Stimulated activated CD4-positive, alpha-beta T cell treated with anti-CD3 and anti-CD28 coated beads, Interleukin-1b, Interleukin-23, amount 100 ng/mL, for 24 hours (primary cell): Measurements from ENCODE around the gene CRYZL1.
"Not testable (repeated sequence)": the region's sequence is repeated elsewhere in the genome, so short reads cannot be mapped to it uniquely, and the experiment has no call there.

Experiments
- DNase-seq, 4 experiments: peaks; one replicate each; pipeline ENCODE4 v3.0.0-alpha.2; 2020; ENCODE audit warnings: low read depth in 4 of 4, low spot score in 1 of 4

Gene CRYZL1

DNA sequence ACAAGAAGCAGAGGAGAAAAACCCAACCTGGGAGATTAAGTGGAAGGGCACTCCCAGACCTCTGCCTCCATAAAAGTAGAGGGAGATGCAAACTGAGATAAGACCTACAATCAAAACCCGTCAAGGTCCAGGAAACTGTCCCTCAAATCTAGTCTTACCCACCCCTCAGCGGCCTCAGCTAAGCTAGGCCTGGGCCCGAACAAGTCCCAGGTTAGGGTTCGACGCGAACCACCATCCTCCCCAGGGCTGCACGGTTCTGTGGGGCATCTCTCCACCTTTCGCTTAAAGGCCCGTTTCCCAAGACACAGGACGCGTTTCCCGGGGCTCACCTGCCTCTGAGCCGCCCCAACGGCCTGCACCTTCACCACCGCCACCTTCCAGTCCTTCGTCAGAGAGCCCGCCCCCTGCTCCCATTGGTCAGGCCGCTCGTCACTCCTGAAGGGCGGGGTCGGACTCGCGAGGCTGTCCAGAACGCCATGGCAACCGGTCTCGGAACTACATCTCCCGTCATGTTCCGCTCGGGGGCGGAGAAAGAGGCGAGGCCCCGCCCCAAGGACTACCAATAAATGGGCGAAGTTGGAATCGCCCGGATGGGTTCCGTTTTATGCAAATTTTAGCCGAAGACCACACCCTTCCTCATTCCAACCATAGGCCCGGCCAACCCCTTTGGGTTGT is at the start of gene CRYZL1:
Gene CRYZL1, minus strand, starts transcription at position 390 of the 675 bp plus-strand sequence. CDS start 10,190 bp downstream, outside the sequence.
- peak; percentile 98 to 100 (median 100) for DNase-seq

DNA sequence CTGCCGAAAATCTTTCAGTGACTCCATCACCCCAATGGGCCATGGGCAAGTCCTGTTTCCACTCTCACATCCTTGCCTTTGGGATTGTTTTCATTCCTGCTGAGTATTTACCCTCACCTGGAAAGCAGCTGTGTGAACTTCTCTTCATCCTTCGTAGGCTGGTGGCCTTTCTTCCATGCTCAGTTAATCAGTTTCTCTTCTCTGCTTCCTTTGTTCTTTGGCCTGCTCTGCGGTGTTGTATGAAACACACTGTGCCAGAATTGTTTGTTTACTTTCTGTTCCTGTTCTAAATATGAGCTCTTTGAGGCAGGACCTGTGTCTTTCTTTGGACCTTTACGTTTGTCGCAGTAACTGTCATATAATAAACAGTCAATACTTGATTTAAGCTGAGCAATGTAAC is 49.3 kb upstream of the CRYZL1 start:
- DNase-seq, result no peak

DNA sequence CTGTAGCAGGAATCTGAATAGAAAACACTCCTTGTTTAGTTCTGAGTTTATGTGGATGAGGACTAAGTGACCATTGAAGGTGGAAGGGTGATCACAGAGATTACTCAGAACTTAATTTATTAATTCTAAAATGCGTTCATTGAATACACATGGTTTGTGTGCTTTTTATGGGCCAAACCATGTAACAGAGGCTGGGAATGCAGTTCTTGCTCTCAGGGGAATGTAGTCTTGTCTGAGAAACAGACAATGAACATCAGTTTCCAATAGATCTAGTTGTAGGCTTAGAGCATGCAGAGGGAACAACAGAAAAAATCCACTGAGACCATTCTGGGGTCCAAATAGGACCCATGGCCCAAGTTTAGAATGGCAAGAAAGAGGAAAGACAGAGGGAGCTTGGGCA is 46.8 kb upstream of the CRYZL1 start:
- DNase-seq, result no peak

DNA sequence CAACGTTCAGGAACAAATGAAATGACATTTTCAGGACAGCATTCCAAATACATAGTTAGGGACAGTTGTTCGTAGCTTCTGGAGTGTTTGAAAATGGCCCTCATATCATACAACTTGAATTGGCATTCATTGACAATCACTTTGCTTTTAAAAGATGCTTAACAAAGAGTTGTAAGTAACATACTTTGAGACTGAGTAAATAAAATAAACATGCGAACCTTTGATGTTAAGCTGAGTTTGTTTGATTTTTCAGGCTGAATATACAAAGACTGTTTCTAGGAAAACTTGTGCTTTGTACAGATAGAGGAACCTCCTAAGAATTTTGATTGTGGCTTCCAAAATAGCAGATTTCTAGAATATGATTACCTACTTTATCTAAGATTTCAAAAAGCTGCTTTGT is 46.1 kb upstream of the CRYZL1 start:
- no peak for DNase-seq

DNA sequence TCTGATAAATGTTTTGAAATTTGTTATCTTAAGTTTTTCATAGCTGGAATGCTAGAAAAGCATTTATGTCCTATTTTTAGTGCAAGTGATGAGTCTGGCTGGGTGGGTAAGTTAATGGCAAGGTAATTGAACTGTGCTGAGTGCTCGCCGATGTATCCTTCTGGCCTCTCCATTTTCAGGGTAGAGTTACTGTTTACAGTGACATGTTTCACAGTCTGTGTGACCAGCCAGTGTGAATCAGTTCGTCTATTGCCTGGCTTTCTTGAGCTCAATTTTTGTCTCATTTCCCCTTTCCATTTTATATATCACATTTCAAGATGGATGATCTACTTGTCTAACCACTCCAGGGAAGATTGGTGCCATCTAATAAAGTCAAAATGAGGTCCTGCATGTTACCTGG is 44.8 kb upstream of the CRYZL1 start:
- DNase-seq, result no peak

DNA sequence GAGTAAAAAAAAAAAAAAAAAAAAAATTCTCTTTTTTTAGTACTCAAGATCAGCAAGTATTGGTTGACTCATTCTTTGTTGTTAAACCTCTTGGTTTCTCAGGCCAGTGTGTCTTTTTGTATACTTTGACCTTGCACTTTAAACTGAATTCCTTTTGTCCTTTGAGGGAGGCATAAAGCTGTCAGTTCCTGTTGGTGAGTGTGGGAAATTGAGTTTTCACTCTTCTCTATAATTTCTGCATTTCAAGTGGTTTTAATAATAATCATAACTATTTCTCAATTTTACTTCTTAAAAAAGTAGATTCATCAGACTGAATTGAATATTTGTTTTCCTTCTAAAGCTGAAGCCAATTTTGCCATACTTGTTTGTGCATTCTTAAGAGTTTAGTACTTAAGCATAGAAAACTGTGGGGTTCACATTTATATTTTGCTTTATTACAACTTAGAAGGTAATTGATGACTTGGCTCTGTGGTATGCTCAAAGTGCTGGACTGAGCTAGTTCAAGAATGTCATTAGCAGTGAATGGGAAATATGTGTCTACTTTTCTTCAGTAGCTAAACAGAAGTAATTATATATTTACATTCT is 44.2 kb upstream of the CRYZL1 start:
- no peak for DNase-seq

DNA sequence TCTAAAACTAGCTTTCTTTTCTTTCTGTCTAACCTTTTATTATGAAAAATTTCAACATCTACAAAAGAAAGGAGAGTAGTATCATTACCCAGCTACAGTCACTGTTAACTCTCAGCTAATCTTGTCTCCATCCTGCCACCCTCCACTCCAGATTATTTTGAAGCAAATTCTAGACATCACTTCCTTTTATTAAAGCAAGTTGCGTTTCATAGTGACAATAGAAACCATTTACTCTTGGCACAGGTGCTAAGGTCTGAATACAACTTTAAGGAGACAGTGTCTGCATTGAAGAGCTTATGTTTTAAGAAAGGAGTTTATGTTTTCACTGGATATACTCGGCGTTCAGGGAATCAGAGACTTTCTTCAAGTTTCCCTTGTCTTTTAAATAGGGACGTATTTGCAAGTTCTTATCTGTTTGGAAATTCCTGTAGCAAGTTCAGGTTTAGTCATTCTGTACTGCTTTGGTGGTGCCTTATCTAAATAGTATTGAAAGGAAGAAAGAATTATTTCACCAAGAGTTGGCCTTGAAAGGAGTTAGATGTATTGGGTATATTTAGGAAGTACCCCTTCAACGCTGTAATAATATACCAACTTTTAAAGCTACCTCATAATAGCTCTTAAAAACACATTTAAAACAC is 43.5 kb upstream of the CRYZL1 start:
- DNase-seq, result no peak

DNA sequence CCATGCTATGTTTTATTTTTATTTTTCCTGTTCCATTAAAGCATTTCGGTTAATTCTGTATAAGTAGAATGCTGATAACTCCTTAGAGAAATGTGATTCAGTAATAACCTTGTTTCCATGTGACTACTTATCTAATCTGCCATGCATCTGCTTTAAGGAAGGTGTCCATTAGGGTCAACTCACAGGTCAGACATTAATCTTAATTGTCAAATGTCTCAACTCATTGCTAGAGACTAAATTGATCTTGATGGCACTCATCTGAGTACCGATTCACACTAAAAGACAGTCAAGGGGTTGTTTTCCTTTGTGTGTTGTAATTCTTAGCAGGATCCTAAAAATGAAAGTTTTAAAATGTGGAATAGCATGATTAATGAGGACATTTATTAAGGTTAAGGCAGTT is 42.5 kb upstream of the CRYZL1 start:
- DNase-seq, result no peak

DNA sequence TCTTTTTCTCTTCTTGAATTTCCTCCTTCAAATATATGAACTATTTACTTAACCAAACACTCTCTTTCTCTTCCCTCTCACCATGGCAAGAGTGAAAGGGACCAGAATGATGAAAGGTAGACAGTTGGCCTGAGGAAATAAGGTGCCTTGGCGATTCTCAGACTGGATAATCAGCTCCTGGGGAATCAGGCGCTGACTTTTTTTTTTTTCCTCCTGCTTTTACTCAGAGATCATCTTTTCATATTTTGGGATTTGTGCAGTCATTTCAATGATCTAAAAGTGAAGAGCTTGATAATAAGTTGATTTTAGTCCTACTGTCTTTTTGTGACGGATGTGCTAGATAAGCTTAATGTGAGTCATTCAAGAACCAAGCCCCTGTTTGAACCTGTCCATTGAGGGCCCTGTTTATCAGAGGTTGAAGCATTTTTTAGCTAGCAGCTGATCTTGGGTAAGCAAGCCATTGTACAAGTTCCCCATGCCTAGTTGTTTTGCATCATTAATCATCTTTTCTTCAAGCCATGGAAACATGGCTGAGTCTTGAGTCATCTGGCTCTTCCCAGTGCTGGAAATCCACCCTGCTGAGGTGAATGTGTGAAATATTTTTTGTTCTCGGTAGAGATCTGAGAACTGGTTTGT is 41.6 kb upstream of the CRYZL1 start:
- no peak for DNase-seq

DNA sequence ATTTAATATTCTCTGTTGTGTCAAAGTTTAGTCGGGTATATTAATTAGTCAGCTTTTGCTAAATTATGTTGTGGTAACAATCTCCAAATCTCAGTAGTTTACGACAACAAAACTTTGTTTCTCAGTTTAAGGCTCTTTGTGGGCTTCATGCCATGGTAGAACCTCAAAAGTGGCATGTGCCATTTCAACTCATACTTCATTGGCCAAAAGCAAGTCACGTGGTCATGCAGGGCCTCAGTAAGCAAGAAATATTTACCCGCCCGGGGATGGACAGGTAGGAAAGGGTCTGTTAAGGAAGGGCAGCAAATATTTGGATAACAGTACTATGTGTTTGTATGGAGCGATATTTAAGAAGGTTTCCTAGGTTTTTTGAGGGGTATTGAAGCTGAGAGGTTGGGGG is 39.3 kb upstream of the CRYZL1 start:
- no peak for DNase-seq

DNA sequence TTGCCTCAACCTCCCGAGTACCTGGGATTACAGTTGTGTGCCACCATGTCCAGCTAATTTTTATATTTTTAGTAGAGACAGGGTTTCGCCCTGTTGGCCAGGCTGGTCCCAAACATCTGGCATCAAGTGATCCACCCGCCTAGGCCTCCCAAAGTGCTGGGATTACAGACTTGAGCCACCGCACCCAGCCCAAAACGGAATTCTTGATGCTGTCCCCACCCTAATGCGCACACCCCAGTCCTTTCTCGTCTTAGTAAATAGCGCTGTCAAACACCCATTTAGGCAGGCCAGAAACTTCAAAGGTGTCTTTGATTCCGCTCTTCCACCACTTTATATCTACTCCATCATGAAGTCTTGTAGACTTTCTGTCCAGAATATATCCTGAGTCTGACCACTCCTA is 35.9 kb upstream of the CRYZL1 start:
- no peak for DNase-seq

DNA sequence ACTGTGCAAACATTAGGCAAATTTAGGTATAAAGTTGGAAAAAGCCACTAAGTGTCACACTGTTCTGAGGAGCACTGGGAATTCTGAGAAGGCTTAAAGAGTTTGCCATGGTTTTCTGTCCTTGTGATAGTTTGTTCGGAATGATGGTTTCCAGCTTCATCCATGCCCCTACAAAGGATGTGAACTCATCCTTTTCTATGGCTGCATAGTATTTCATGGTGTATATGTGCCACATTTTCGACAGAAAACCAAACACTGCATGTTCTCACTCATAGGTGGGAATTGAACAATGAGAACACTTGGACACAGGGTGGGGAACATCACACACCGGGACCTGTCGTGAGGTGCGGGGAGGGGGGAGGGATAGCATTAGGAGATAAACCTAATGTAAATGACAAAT is 35.1 kb upstream of the CRYZL1 start:
- DNase-seq, result not testable (repeated sequence)

DNA sequence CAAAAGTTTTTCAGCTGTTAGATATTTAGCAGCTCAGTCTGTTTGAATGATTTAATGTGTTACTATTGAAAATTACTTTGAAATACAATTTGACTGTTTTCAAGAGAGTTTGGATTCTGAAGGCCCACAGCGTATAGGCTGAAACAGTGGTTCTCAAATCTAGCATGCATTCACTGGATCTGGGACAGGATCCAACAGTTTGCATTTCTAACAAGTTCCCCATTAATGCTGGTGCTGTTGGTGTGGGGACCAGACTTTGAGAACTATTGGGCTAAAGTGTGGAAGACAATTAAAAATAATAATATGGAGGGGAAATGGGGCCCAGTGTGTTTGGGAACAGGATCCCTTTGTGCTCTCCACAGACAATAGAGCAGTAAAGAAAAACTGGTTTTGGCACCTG is 32.7 kb upstream of the CRYZL1 start:
- DNase-seq, result no peak

DNA sequence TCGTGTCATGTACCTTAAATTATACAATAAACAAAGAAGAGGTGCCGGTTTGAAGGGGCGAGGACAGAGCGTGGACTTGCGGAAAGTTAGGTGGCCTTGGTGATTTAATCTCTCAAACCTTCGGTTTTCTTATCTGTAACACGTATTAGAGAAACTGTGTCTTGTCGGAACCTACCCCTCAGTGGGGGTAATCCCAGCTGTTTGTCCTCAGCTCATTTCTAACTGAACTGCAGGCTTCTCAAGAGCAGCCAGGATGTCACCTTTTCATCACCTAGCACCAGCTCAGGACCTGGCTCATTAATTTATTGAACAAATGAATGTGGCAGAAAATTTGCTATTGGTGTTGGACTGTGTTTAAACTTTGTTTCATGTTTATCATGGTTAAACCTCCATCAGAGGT is 31.9 kb upstream of the CRYZL1 start:
- no peak for DNase-seq

DNA sequence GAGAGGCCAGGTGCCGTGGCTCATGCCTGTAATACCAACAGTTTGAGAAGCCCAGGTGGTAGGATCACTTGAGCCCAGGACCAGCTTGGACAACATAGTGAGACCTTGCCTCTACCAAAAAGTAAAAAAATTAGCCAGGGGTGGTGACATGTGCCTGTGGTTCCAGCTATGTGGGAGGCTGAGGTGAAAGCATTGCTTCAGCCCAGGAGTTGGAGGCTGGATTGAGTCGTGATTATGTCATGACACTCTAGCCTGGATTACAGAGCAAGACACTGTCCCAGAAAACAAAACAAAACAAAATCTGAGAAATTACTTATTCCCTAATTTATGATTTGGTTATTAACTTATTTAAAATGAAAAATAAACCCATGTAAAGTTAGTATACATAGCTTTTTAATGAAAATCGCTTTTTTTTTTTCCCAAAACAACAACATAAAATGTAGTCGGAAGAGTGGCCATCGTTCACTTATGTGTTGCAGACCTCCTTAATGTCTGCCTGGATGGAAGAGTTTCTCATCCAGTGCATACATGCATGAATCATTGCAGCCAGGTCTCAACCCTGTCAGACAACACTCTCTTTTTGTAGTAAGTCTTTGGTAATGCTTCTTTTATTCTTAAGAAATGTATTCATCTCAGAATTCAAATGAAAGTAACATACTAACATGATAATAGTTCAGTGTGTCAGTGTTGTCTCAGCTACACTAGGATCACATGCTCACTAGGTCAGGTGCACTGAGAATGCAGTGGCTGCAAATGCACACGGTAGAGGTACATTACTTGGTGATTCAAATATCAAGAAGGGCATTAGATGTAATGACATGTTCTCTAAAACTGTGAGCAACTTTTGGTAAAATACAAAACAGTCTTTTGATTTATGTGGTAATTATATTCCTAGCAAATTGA is 28.8 kb upstream of the CRYZL1 start:
- DNase-seq, result no peak

DNA sequence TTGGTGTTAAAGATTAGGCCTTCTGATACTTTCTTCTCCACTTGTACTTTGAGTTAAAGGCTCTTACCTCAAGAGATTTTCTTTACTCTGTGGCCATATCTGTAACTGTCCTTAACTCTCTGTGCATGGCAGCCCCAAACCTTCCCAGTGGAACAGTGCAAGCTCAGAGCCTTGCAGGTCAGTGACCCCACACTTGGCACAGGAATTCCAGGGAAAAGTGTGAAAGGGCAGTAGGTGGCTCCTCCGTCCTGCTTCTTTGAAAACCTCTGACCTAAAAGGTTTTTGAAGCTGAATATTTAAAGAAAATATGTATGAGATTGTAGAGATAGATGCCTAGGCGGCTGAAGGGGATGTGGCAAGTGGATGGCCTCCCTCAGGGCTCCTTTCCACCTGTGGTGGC is 27.1 kb upstream of the CRYZL1 start:
- no peak for DNase-seq

DNA sequence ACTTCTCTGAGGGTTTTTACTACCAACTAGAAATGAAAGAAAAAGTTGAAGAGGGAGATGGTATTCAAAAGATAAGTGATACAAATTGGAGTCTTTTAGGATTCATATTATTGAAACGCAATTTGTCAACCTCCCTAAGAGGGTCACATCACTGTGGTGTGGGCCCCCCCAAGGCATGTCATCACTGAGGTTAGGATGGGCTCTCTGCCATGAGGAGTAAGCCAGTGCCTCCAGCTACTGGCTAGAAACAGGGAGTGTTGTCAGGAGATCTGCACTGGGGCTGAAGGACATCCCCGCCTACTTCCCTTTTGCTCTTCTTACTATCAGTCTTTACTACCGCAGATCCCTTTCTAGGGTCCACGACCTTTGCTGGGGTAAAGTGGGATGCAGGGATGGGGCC is 26.6 kb upstream of the CRYZL1 start:
- no peak for DNase-seq

DNA sequence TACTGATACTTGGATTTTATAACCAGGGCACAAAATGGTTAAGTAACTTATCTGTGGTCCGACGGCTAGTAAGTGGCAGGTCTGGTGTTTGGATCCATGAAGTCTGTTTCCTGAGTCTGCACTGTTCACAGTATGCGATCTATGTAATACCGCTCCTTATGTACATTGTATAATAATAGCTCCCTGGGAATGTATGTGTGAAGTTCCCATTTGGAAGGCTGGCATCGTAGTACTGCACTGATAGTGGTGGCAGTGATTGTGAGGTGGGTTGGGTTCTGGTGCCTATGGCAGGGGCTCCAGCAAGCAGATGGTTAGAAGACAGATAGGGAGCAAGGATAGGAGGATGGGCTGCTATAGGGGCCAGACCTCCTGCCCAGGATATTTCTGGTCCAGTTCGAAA is 26.1 kb upstream of the CRYZL1 start:
- DNase-seq, result no peak

DNA sequence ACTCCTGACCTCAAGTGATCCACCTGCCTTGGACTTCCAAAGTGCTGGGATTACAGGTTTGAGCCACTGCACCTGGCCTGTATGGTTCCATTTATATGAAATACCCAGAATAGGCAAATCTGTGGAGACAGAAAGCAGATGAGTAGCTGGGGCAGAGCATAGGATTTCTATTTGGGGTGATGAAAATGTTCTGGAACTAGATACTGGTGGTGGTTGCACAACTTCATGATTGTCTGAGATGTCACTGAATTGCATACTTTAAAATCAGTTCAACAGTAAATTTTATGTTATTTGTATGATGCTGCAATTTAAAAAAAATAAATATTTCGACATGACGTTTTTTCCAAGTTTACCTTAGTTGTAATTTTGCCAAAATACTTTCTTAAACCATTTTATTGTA is 24.6 kb upstream of the CRYZL1 start:
- DNase-seq, result no peak

DNA sequence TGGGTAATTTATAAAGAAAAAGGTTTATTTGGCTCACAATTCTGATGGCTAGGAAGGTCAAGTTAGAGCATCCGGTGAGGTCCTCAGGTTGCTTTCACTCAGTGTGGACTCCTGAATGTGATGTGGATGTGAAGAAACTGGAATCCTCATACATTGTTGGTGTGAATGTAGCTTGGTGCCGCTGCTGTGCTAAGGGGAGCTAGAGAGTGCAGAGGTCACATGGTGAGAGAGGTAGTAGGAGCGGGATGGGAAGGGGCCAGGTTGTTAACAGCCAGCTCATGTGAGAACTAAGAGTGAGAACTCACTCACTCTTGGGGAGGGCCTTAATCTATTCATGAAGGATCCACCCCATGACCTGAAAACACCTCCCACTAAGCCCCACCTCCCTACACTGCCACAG is 22.6 kb upstream of the CRYZL1 start:
- DNase-seq, result no peak

DNA sequence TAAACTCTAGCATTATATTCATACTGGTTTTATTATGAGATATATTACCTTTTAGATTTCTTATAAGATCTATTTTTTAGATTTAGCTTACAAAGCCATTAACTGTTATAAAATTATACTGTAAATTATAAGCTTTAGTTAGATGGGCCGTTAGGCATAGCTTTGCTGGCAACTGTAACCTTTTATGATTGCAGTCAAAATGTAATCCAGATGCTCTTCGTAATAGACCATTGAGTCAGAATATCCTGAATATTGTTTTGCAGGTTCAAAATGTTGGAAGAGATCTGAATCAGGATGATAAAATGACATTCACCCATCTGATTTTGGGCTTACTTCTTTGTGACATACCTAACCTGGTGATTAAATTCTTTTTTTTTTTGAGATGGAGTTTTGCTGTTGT is 21.7 kb upstream of the CRYZL1 start:
- no peak for DNase-seq
